ENCODE measurements around the gene ARHGAP24.

DNA sequence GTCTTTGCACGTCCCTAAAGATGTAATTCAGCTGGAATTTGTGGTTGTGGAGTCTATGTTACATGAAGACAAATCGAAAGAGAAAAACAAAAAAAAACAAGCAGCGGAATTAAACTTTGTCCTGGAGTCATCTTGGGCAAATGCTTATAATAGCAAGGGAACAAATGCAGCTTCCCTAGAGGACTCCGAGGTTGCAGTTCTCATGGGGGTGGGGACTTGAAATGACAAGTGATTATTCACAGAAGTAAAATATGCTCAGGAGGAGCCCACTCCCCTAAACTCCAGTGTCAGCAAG, 362.4 kb downstream of the ARHGAP24 start:
- TF ChIP-seq, protein P1, sequence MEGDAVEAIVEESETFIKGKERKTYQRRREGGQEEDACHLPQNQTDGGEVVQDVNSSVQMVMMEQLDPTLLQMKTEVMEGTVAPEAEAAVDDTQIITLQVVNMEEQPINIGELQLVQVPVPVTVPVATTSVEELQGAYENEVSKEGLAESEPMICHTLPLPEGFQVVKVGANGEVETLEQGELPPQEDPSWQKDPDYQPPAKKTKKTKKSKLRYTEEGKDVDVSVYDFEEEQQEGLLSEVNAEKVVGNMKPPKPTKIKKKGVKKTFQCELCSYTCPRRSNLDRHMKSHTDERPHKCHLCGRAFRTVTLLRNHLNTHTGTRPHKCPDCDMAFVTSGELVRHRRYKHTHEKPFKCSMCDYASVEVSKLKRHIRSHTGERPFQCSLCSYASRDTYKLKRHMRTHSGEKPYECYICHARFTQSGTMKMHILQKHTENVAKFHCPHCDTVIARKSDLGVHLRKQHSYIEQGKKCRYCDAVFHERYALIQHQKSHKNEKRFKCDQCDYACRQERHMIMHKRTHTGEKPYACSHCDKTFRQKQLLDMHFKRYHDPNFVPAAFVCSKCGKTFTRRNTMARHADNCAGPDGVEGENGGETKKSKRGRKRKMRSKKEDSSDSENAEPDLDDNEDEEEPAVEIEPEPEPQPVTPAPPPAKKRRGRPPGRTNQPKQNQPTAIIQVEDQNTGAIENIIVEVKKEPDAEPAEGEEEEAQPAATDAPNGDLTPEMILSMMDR (IDR thresholded peaks at IDR 0.05), result no peak
- no peak for TF ChIP-seq POLR2A (IDR thresholded peaks at IDR 0.05)

Measured in right lobe of liver (tissue), 4 donors.